NCI-H128 (cell line): ENCODE measurements around the gene CACNG5.
"Not testable (repeated sequence)": the region's sequence is repeated elsewhere in the genome, so short reads cannot be mapped to it uniquely, and the experiment has no call there.

Experiments used
- DNase-seq: peaks from one replicate; lab custom pipeline; 2025; ENCODE audit not compliant: unreplicated experiment; lab: John Stamatoyannopoulos, UW

The CACNG5 gene

GRCh38 chr17:66903296-66903695 is 68.4 kb downstream of the CACNG5 start:
- not testable (repeated sequence) for DNase-seq

GRCh38 chr17:66903781-66904180 is 68.9 kb downstream of the CACNG5 start:
- no peak for DNase-seq

GRCh38 chr17:66904760-66905624 is 70.1 kb downstream of the CACNG5 start:
- DNase-seq = peak; percentile 41

GRCh38 chr17:66906321-66907278 is 71.7 kb downstream of the CACNG5 start:
- DNase-seq = peak; percentile 38

- no peak for DNase-seq
Observed at GRCh38 chr17:66909804-66910373, 75.0 kb downstream of the CACNG5 start.

- DNase-seq = no peak
Observed at GRCh38 chr17:66910651-66911285, 75.9 kb downstream of the CACNG5 start.

- DNase-seq = no peak
Observed at GRCh38 chr17:66915204-66915611, 80.3 kb downstream of the CACNG5 start.

GRCh38 chr17:66915792-66916191 is 80.9 kb downstream of the CACNG5 start:
- no peak for DNase-seq

- no peak for DNase-seq
Observed at GRCh38 chr17:66916946-66917345, 82.0 kb downstream of the CACNG5 start.

GRCh38 chr17:66918896-66919295 is 84.0 kb downstream of the CACNG5 start:
- DNase-seq = no peak

- no peak for DNase-seq
Observed at GRCh38 chr17:66920435-66920834, 85.5 kb downstream of the CACNG5 start.

- DNase-seq = no peak
Observed at GRCh38 chr17:66920950-66921349, 86.0 kb downstream of the CACNG5 start.

GRCh38 chr17:66923886-66924285 is 89.0 kb downstream of the CACNG5 start:
- DNase-seq = no peak

GRCh38 chr17:66925811-66926500 is 91.0 kb downstream of the CACNG5 start:
- no peak for DNase-seq

- no peak for DNase-seq
Observed at GRCh38 chr17:66928949-66929348, 94.0 kb downstream of the CACNG5 start.

- DNase-seq = no peak
Observed at GRCh38 chr17:66929591-66929990, 94.7 kb downstream of the CACNG5 start.

- no peak for DNase-seq
Observed at GRCh38 chr17:66930933-66931332, 96.0 kb downstream of the CACNG5 start.

GRCh38 chr17:66932311-66932710 is 97.4 kb downstream of the CACNG5 start:
- no peak for DNase-seq

GRCh38 chr17:66934040-66934439 is 99.1 kb downstream of the CACNG5 start:
- no peak for DNase-seq
